Left colon (tissue), 2 donors: ENCODE measurements around the gene THEMIS2. TPM values are rescaled to one million over a fixed set of nuclear protein-coding genes. Genes with fewer than 3 reads are reported as not detected.
"Not testable (repeated sequence)": the region's sequence is repeated elsewhere in the genome, so short reads cannot be mapped to it uniquely, and the experiment has no call there.

Source experiments
- ATAC-seq: fragments of 200-7000 bp; cut with Tn5 transposase; one replicate; pipeline ENCODE4 v1.9.1; 2020; ENCODE audit warnings: mild to moderate bottlenecking, moderate library complexity
- DNase-seq, 2 donors: peaks; one replicate each; pipeline ENCODE4 v3.0.0-alpha.2; 2020
- intact Hi-C, 2 donors: fragments of 100-400 bp; cut with DNase I in 1 of 2; cut with micrococcal nuclease in 1 of 2; formaldehyde crosslinking; loops; one replicate each; pipeline versions ENCODE4 v1.11.2 to v1.14.0; 2022; cut with DNase I, micrococcal nuclease
- long read RNA-seq: library from polyadenylated mRNA; unstranded; transcript quantifications from one replicate; pipeline ENCODE4 v2.0.0, GENCODE V29; 2021
- total RNA-seq, 2 donors: library from RNA; stranded (reverse); fragmentation: NEBNext Ultra II Directional; extraction: Animal tissue kit (Norgen Biotek cat#: 25700); gene quantifications; one replicate each; pipeline ENCODE4 v1.2.1, GENCODE V29; 2021
- donor health status: DM: no; HTN: no; CAD: no.
- donor health status: DM: yes; HTN: yes; CAD: no.

The THEMIS2 gene
- total RNA-seq, result 10 to 100 TPM in 1 of 2 donors, 1 to 10 TPM in 1; 6.7 to 14.4 TPM
- long read RNA-seq, partial matches to known transcripts, result 6 of 8 reads
- long read RNA-seq, other reads (novel, unspliced or antisense), result 2 of 8 reads

DNA sequence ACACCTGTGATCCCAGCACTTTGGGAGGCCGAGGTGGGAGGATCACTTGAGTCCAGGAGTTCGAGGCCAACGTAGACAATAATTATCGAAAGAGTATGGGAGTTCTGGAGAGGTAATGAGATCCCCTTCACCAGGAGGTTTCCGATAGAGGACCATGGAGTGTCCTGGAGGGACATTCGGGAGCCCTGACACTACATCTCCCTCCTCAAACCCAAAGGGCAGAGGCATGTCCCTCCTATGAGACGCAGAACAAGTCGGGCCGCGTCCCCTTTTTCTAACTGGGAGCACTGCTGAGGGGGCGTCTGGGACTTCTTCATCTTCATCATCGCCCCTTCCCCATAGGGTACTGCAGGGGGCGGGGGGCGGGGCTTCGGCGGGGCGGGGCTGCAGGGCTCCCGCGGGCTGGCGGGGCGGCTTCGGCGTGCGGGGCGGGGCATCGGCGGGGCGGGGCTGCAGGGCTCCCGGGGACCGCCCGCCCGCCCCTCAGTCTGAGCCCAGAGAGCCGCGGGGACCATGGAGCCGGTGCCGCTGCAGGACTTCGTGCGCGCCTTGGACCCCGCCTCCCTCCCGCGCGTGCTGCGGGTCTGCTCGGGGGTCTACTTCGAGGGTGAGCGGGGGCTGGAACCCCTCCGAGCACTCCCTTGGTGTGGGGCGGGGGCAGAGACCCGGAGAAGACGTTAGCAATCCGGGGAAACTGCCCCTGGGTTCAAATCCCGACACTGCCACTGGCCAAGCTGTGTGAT is at the start of gene THEMIS2:
Gene THEMIS2 (plus strand): TSS at position 486 of the 743 bp plus-strand sequence. CDS start 28 bp downstream, at position 514.
- ATAC-seq (peak; percentile 84), DNase-seq (peak; percentile 57 to 82)
- intact Hi-C loops, result no loop called here

GRCh38 chr1:27823784-27824183 is 48.6 kb upstream of the THEMIS2 start:
- intact Hi-C loops, result no loop called here
- no peak for DNase-seq
- ATAC-seq, result no peak

DNA sequence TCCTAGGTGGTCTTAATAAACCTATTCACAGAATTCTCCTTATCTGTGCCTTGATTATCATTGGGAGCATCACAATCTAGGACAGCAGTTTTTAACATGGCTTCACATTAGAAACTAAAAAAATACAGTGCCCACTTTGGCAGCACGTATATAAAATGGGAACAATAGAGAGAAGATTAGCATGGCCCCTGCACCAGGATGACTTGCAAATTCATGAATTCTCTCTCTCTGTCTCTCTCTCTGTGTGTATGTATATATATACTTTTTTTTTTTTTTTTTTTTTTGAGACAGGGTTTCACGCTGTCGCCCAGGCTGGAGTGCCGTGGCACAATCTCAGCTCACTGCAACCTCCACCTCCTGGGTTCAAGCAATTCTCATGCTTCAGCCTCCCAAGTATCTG is 47.9 kb upstream of the THEMIS2 start:
- no peak for ATAC-seq
- intact Hi-C loops, result no loop called here
- no peak for DNase-seq

DNA sequence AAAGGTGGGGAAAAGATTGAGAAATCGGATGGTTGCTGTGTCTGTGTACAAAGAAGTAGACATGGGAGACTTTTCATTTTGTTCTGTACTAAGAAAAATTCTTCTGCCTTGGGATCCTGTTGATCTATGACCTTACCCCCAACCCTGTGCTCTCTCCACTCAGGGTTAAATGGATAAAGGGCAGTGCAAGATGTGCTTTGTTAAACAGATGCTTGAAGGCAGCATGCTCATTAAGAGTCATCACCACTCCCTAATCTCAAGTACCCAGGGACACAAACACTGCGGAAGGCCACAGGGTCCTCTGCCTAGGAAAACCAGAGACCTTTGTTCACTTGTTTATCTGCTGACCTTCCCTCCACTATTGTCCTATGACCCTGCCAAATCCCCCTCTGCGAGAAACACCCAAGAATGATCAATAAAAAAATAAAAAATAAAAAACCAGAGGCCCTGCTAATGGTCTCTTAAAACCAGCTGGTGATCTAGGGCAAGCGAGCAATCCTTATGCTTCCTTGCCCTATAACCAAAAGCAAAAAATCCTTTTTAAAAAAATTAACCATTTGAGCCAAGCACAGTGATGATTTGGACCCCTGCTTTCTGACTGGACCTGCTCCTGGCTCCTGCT is 42.9 kb upstream of the THEMIS2 start:
- DNase-seq, intact Hi-C loops, ATAC-seq: not testable (repeated sequence)

- ATAC-seq (peak; percentile 99), DNase-seq (peak; percentile 93 to 94)
- intact Hi-C loops, result no loop called here
Observed at GRCh38 chr1:27830621-27831440, 41.5 kb upstream of the THEMIS2 start, which contains the start of gene PPP1R8. PPP1R8 (plus strand) TSS chr1:27830782; CDS start chr1:27830836, 54 bp downstream.

DNA sequence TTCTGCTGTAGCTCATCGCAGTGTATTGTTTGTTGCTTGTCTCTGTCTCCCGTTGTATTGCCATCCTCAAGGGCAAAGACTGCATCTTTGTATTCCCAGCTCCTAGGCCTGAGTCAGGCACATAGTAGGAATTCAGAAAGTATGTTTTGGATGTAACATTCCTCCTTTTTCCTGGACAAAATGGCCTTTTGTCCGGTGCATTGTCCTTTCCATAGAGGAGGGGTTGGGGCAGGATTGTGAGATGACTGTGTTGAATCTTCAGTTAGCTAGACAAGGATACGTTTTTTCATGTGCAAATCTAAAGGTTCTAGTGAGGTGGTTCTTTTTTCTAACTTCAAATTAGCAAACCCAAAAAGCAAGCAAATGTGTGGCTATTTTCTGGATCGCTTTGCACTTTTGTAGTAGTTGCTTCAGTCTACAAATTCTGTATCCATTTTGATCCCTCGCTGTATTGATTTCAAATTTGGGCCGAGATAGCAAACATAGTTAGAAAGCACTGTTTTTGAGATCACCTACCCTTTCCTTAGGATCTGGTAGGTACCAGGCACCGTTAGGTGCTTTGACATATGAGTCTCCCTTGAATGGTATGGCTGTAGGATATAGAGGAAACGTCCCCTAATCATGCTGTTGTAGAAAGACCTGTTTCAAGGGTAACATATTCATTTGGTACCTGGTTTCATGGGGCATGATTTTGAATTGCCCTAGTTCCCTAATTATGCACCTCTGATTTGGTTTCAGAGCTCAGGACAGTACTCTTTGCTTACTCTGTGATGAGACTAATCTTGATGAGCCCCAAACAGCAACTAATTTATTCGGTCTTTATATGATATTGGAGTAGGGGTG is 40.6 kb upstream of the THEMIS2 start:
- intact Hi-C loops, result no loop called here
- ATAC-seq (no peak), DNase-seq (no peak)

DNA sequence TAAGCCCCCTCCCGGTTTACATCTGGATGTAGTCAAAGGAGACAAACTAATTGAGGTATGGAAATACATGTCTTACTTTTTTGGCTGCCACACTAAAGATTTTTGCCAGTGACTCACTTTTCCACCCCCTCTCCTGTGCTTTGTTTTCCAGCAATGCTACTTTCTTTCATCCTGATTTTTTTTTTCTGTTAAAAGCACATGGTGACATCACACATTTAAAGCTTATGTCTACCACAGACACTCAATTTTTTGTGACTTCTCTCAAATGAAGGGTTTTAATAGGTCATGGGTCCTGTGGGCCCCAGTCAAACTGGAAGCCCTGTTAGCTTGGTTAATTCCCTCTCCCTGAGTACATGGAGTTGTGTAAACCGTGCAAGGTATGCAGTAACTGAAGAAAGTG is 39.6 kb upstream of the THEMIS2 start:
- no peak for DNase-seq
- intact Hi-C loops, result no loop called here
- no peak for ATAC-seq

GRCh38 chr1:27833470-27833869 is 38.9 kb upstream of the THEMIS2 start:
- DNase-seq (no peak), ATAC-seq (no peak)
- intact Hi-C loops, result no loop called here

DNA sequence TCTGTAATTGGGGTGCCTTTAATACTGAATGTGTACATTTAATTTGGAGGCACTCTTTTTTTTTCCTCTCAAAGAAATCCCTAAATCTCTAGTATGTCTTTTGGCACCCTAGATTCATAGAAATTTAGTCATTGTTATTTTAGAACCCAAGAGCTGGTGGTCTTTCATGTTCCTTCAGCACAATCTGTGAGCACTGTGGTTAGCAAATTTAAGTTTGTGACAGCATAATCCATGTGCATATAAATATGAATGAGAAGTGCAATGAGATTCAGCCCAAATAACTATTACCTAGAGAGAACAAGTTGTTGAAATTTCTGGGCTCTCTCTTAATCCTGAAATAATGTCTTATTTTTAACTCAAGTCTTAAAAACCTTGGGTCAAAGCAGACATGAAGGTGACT is 37.3 kb upstream of the THEMIS2 start:
- intact Hi-C loops, result no loop called here
- ATAC-seq (no peak), DNase-seq (no peak)

DNA sequence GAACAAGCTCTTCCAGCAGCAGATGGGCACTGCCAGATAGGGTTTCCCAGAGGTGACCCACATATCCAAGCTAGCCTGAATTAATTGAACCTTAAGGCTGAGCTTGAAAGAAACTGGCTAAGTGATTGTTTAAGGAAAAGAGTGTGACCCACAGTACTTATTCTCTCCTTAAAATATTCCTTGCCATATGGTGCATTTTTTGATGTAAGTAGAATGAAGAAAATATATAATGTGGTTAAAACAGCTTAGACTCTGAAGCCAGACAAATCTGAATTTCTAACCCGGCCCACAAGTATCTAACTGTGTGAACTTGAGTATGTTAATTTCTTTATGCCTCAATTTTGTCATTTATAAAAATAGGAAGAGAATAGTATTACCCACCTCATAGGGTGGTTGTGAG is 36.8 kb upstream of the THEMIS2 start:
- ATAC-seq, result no peak
- intact Hi-C loops, result no loop called here
- no peak for DNase-seq

DNA sequence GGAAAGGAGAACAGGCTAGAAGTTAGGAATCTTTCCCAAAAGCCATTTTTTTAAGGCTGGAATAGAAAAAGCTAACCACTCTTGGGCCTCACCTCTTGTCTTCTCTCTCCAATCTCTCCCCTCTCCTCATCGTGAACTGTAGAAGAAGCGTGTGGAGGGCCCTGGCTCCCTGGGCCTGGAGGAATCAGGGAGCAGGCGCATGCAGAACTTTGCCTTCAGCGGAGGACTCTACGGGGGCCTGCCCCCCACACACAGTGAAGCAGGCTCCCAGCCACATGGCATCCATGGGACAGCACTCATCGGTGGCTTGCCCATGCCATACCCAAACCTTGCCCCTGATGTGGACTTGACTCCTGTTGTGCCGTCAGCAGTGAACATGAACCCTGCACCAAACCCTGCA is 22.4 kb upstream of the THEMIS2 start:
- ATAC-seq, result no peak
- intact Hi-C loops, result loop anchor here in 1 of 2 donors (10.0 kb wide), 1 partner anchor 135 kb away; no protein-coding TSS in a partner anchor

GRCh38 chr1:27855085-27855484 is 17.3 kb upstream of the THEMIS2 start:
- ATAC-seq (no peak), DNase-seq (no peak)
- intact Hi-C loops, result loop anchor here in 1 of 2 donors (10.0 kb wide), 1 partner anchor 130 kb away; no protein-coding TSS in a partner anchor

More for the DNA sequence above, 22.4 kb upstream of the THEMIS2 start:
- DNase-seq, result no peak

DNA sequence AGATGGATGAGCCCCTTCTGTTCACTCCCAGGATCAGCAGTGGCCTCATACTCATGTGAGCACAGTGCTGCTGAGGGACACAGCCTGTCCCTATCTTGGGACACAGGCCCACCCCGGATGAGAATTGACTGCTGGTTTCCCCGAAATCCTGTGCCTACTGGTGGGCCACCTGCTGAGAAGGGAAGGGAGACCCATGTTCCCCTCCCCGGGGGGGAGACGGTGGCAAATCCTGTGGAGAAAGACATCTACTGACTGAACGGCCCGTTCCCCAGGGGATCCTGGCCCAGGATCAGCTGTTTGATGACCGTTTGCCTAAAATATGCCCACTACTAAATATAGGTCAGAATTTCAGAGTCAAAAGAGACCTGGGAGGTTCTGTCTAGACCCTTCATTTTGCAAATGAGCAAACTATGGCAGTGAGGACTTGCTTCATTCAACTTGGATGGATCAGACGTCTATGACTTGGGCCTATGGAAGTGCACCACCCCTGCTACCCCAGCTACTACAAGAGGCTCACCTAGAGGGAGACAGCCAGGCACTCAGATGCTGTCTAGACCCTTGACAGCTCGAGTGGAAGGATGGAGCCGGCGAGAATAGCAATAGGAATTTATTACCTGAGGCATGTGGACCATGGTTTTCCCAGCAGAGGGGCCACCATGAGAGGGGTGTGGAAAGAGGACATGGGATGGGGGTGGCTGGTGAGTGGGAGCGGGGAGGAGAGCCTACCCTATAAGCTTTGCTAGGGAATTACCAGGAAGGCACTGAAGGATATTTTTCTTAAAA is 15.6 kb upstream of the THEMIS2 start:
- no peak for DNase-seq
- ATAC-seq, result no peak
- intact Hi-C loops, result loop anchor here in 1 of 2 donors (10.0 kb wide), 1 partner anchor 128 kb away; no protein-coding TSS in a partner anchor

- not testable (repeated sequence) for ATAC-seq, DNase-seq
- intact Hi-C loops, result loop anchor here in 1 of 2 donors (10.0 kb wide), 1 partner anchor 127 kb away; no protein-coding TSS in a partner anchor
Observed at GRCh38 chr1:27857552-27857951, 14.8 kb upstream of the THEMIS2 start.

DNA sequence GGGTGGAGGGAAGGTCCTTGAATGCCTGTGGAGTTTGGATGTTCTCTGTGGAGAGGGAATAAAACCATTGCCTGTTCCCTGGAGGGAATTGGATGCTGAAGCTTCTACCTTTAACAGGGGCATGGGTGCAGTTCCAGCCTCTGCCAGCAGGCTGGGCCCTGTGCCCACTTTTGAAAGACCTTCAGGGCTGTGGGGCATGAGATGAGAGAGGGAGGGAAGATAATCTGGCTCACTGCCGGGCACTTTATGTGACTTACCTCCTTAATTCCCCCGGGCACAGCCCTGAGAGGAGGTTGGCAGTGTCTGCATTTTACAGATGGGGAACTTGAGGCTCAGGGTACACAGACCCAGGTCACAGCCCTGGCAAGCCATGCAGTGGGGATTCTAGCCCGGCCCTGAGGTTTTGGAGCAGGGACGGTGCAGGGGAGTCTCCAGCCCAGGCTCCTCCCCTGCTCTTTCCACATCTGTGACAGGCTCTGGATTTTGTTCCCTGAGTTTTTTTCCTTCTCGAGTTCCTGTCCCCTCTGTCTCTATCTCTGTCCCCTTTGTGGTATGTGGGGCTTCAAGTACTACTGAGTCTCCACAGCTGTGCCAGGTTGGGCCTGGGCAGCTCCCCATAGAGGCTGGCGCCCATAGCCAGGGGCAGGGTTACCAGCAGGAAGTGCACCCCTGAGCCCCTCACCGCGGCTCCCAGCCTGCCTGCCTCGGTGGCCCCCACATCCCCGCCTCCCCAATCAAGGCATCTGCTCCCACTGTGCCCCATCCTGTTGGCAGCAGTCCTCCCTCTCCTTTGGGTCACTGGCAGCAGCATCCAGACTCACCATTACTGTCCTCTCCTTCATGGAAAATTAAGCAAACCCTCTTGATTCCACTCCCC is 14.0 kb upstream of the THEMIS2 start:
- DNase-seq (peak; percentile 74 to 90), ATAC-seq (peak; percentile 97)
- intact Hi-C loops, result loop anchor here in 1 of 2 donors (10.0 kb wide), 1 partner anchor 126 kb away; no protein-coding TSS in a partner anchor

- ATAC-seq (no peak), DNase-seq (no peak)
- intact Hi-C loops, result loop anchor here in 1 of 2 donors (10.0 kb wide), 1 partner anchor 126 kb away; no protein-coding TSS in a partner anchor
Observed at GRCh38 chr1:27858949-27859576, 13.3 kb upstream of the THEMIS2 start.
